GM23338 (cell line): ENCODE measurements around the gene CSTPP1.
"Not testable (repeated sequence)": the region's sequence is repeated elsewhere in the genome, so short reads cannot be mapped to it uniquely, and the experiment has no call there.

Experiments used
- CREB1 ChIP-seq: fragments of 250-450 bp; sonication (Bioruptor Pico); IDR thresholded peaks from 2 replicates; pipeline ENCODE4 v1.5.0; 2020; ENCODE audit warnings: low read depth, mild to moderate bottlenecking, moderate library complexity
- ETS1 ChIP-seq: IDR thresholded peaks from 2 replicates; pipeline ENCODE4 v1.6.1; 2016; ENCODE audit warnings: antibody characterized with exemption
- EZH2 ChIP-seq: fragments of 200-600 bp; sonication (generic); IDR thresholded peaks from one replicate; pipeline ENCODE4 v1.8.0; 2017; ENCODE audit warnings: antibody characterized with exemption, mild to moderate bottlenecking, low read depth; ENCODE audit not compliant: unreplicated experiment
- EZH2phosphoT487 ChIP-seq: fragments of 200-600 bp; sonication (generic); IDR thresholded peaks from one replicate; pipeline ENCODE4 v1.8.1; 2018; ENCODE audit warnings: antibody characterized with exemption; ENCODE audit not compliant: unreplicated experiment
- JUNB ChIP-seq: IDR thresholded peaks from one replicate; pipeline ENCODE4 v1.6.1; 2016; ENCODE audit warnings: antibody characterized with exemption; ENCODE audit not compliant: unreplicated experiment
- POLR2AphosphoS5 ChIP-seq: IDR thresholded peaks from 2 replicates; pipeline ENCODE4 v1.6.1; 2016; ENCODE audit warnings: antibody characterized with exemption, low read depth
- REST ChIP-seq: IDR thresholded peaks from one replicate; pipeline ENCODE4 v1.6.1; 2018; ENCODE audit warnings: antibody characterized with exemption; ENCODE audit not compliant: unreplicated experiment
- TF ChIP-seq, protein P1 (sequence below), 2 experiments: fragments of 200-600 bp in 1 of 2; sonication (generic) in 1 of 2; conservative IDR thresholded peaks; 2 replicates each; pipeline versions ENCODE4 v1.5.1 to v1.6.1; 2016 to 2017; ENCODE audit warnings: antibody characterized with exemption in 2 of 2, low read depth in 2 of 2, mild to moderate bottlenecking in 2 of 2, moderate library complexity in 1 of 2

DNA sequence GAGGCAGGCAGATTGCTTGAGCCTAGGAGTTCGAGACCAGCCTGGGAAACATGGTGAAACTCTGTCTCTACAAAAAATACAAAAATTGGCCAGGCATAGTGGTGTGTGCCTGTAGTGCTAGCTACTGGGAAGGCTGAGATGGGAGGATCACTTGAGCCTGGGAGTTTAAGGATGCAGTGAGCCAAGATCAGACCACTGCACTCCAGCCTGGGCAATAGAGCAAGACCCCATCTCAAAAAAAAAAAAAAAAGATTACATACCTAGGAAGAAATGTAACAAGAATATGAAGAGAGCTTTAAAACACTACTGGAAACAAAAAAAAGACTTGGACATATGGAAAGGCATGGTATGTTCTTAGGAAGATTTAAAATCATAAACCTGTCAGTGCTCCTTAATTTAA lies 144.2 kb downstream of the CSTPP1 start:
- not testable (repeated sequence) for TF ChIP-seq EZH2, POLR2AphosphoS5, EZH2phosphoT487, REST, JUNB, CREB1, ETS1
- TF ChIP-seq, protein P1, sequence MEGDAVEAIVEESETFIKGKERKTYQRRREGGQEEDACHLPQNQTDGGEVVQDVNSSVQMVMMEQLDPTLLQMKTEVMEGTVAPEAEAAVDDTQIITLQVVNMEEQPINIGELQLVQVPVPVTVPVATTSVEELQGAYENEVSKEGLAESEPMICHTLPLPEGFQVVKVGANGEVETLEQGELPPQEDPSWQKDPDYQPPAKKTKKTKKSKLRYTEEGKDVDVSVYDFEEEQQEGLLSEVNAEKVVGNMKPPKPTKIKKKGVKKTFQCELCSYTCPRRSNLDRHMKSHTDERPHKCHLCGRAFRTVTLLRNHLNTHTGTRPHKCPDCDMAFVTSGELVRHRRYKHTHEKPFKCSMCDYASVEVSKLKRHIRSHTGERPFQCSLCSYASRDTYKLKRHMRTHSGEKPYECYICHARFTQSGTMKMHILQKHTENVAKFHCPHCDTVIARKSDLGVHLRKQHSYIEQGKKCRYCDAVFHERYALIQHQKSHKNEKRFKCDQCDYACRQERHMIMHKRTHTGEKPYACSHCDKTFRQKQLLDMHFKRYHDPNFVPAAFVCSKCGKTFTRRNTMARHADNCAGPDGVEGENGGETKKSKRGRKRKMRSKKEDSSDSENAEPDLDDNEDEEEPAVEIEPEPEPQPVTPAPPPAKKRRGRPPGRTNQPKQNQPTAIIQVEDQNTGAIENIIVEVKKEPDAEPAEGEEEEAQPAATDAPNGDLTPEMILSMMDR (conservative IDR thresholded peaks at IDR 0.05; ENCODE audit: low read depth in 2 of 2): not testable (repeated sequence)
